ENCODE measurements around the gene MED13L.
"Not testable (repeated sequence)": the region's sequence is repeated elsewhere in the genome, so short reads cannot be mapped to it uniquely, and the experiment has no call there.

Gene MED13L

GRCh38 chr12:116303929-116304328, 26.4 kb upstream of the MED13L start:
- no peak for DNase-seq (ENCODE audit: low read depth in 3 of 3)

- DNase-seq (ENCODE audit: low read depth in 3 of 3): no peak
Measured at GRCh38 chr12:116303066-116303465, 25.6 kb upstream of the MED13L start.

GRCh38 chr12:116302166-116303058, 24.9 kb upstream of the MED13L start:
- DNase-seq (ENCODE audit: low read depth in 3 of 3): no peak

GRCh38 chr12:116301621-116302020, 24.1 kb upstream of the MED13L start:
- no peak for DNase-seq (ENCODE audit: low read depth in 3 of 3)

GRCh38 chr12:116299665-116300328, 22.3 kb upstream of the MED13L start:
- DNase-seq (ENCODE audit: low read depth in 3 of 3): no peak

GRCh38 chr12:116299064-116299463, 21.6 kb upstream of the MED13L start:
- DNase-seq (ENCODE audit: low read depth in 3 of 3): no peak

- DNase-seq (ENCODE audit: low read depth in 3 of 3): no peak
Measured at GRCh38 chr12:116298578-116298977, 21.1 kb upstream of the MED13L start.

GRCh38 chr12:116297224-116297834, 19.8 kb upstream of the MED13L start:
- no peak for DNase-seq (ENCODE audit: low read depth in 3 of 3)

- DNase-seq (ENCODE audit: low read depth in 3 of 3): no peak
Measured at GRCh38 chr12:116295327-116296263, 18.1 kb upstream of the MED13L start.

GRCh38 chr12:116294454-116295165, 17.1 kb upstream of the MED13L start:
- DNase-seq (ENCODE audit: low read depth in 3 of 3): no peak

GRCh38 chr12:116293687-116294453, 16.4 kb upstream of the MED13L start:
- no peak for DNase-seq (ENCODE audit: low read depth in 3 of 3)

GRCh38 chr12:116291218-116291617, 13.7 kb upstream of the MED13L start:
- DNase-seq (ENCODE audit: low read depth in 3 of 3): no peak

- no peak for DNase-seq (ENCODE audit: low read depth in 3 of 3)
Measured at GRCh38 chr12:116288735-116289134, 11.2 kb upstream of the MED13L start.

- no peak for DNase-seq (ENCODE audit: low read depth in 3 of 3)
Measured at GRCh38 chr12:116287842-116288301, 10.4 kb upstream of the MED13L start.

- DNase-seq (ENCODE audit: low read depth in 3 of 3): no peak
Measured at GRCh38 chr12:116284396-116284795, 6.9 kb upstream of the MED13L start.

- DNase-seq (ENCODE audit: low read depth in 3 of 3): not testable (repeated sequence)
Measured at GRCh38 chr12:116283881-116284280, 6.4 kb upstream of the MED13L start.

- no peak for DNase-seq (ENCODE audit: low read depth in 3 of 3)
Measured at GRCh38 chr12:116282371-116283286, 5.1 kb upstream of the MED13L start.

GRCh38 chr12:116280595-116281290, 3.2 kb upstream of the MED13L start:
- DNase-seq (ENCODE audit: low read depth in 3 of 3): no peak
